ENCODE measurements around the gene PSTPIP1. TPM values are rescaled to one million over a fixed set of nuclear protein-coding genes. Genes with fewer than 3 reads are reported as not detected.

PSTPIP1 gene
- total and polyA plus RNA-seq, 2 experiments from 2014 or later, result 0.80 to 3.7 TPM

- H2AFZ ChIP-seq, result no peak overlapping the region
- H3K27ac ChIP-seq (ENCODE audit: low read depth), result no peak overlapping the region
- ATAC-seq (no peak), DNase-seq (ENCODE audit: low spot score) (no peak)
- Mint-ChIP-seq H3K36me3 (ENCODE audit: low read depth) (no peaks in the 10 kb centered on the region), H3K4me1 (peaks cover 3% of the 10 kb centered on the region; the same call in 2 of the 3 replicates), H3K9me3 (no peaks in the 10 kb centered on the region; the same call in 2 of the 3 replicates), H3K27me3 (ENCODE audit: insufficient read depth, low read depth, poor library complexity) (peaks cover 9% of the 10 kb centered on the region), H3K27ac (no peak overlapping the region), H3K4me3 (no peak overlapping the region)
- H3K36me3 ChIP-seq (ENCODE audit: insufficient read depth), result no peaks in the 10 kb centered on the region
- no peaks in the 10 kb centered on the region for H3F3A ChIP-seq (replicated peaks; ENCODE audit: low read depth)
- no peaks in the 10 kb centered on the region for H3K79me2 ChIP-seq (replicated peaks; ENCODE audit: insufficient read depth)
- no peaks in the 10 kb centered on the region for H4K20me1 ChIP-seq (replicated peaks; ENCODE audit: insufficient read depth)
- H3K9me2 ChIP-seq (ENCODE audit: insufficient read depth), result no peaks in the 10 kb centered on the region
- H3K4me1 ChIP-seq (ENCODE audit: insufficient read depth), result no peaks in the 10 kb centered on the region; the same call in 1 of the 2 replicates
- no peak overlapping the region for H3K4me2 ChIP-seq
- no peaks in the 10 kb centered on the region for H3K27me3 ChIP-seq (ENCODE audit: insufficient read depth)
- TF ChIP-seq ZNF114 (CRISPR knock-in tag; IDR thresholded peaks at IDR 0.05), result no peak
- TF ChIP-seq NANOG (IDR thresholded peaks at IDR 0.05; ENCODE audit: borderline replicate concordance), result no peak
- no peak for TF ChIP-seq ZNF331 (CRISPR knock-in tag; IDR thresholded peaks at IDR 0.05; ENCODE audit: low read depth)
- no peak for TF ChIP-seq STAT1 (IDR thresholded peaks at IDR 0.05; ENCODE audit: unreplicated experiment)
- no peak for TF ChIP-seq JUNB (IDR thresholded peaks at IDR 0.05; ENCODE audit: unreplicated experiment)
- no peak for TF ChIP-seq ZNF462 (CRISPR knock-in tag; IDR thresholded peaks at IDR 0.05)
- TF ChIP-seq EZH2phosphoT487 (IDR thresholded peaks at IDR 0.05; ENCODE audit: unreplicated experiment), result no peak
- no peak for TF ChIP-seq EZH2 (IDR thresholded peaks at IDR 0.05; ENCODE audit: low read depth, unreplicated experiment)
- TF ChIP-seq REST (IDR thresholded peaks at IDR 0.05; ENCODE audit: unreplicated experiment), result no peak
- TF ChIP-seq POLR2AphosphoS5 (IDR thresholded peaks at IDR 0.05; ENCODE audit: low read depth), result no peak
- no peak for TF ChIP-seq CREB1 (CRISPR knock-in tag; IDR thresholded peaks at IDR 0.05; ENCODE audit: low read depth)
- no peak for TF ChIP-seq CTCF (conservative IDR thresholded peaks at IDR 0.05; ENCODE audit: low read depth in 2 of 2)
- TF ChIP-seq ETS1 (IDR thresholded peaks at IDR 0.05), result no peak
- no peak overlapping the region for H3K4me3 ChIP-seq
Measured at GRCh38 chr15:77076323-77076915, 81.5 kb downstream of the PSTPIP1 start.
